HG03064 (cell line): ENCODE data around the gene GRM4.
"Not testable (repeated sequence)": the region's sequence is repeated elsewhere in the genome, so short reads cannot be mapped to it uniquely, and the experiment has no call there.

Experiments used
- ATAC-seq: cut with Tn5 transposase; IDR thresholded peaks from one replicate; pipeline ENCODE4 v1.9.1; 2021; ENCODE audit warnings: low read depth; ENCODE audit not compliant: unreplicated experiment

The GRM4 gene

GRCh38 chr6:34029489-34030280, 116.2 kb downstream of the GRM4 start:
- no peak for ATAC-seq

GRCh38 chr6:34028691-34029360, 117.1 kb downstream of the GRM4 start:
- no peak for ATAC-seq

GRCh38 chr6:34027939-34028441, 117.9 kb downstream of the GRM4 start:
- ATAC-seq, result no peak

GRCh38 chr6:34027445-34027936, 118.4 kb downstream of the GRM4 start:
- ATAC-seq, result no peak

GRCh38 chr6:34025861-34026260, 120.0 kb downstream of the GRM4 start:
- no peak for ATAC-seq

- no peak for ATAC-seq
Measured at GRCh38 chr6:34025112-34025807, 120.6 kb downstream of the GRM4 start.

- no peak for ATAC-seq
Measured at GRCh38 chr6:34022873-34023255, 123.0 kb downstream of the GRM4 start.

- no peak for ATAC-seq
Measured at GRCh38 chr6:34022250-34022872, 123.5 kb downstream of the GRM4 start.

- no peak for ATAC-seq
Measured at GRCh38 chr6:34021554-34022190, 124.2 kb downstream of the GRM4 start.

- ATAC-seq, result no peak
Measured at GRCh38 chr6:34020807-34021553, 124.9 kb downstream of the GRM4 start.

GRCh38 chr6:34020278-34020677, 125.6 kb downstream of the GRM4 start:
- no peak for ATAC-seq

- no peak for ATAC-seq
Measured at GRCh38 chr6:34018961-34019606, 126.8 kb downstream of the GRM4 start.

- ATAC-seq, result no peak
Measured at GRCh38 chr6:34018026-34018425, 127.9 kb downstream of the GRM4 start.

GRCh38 chr6:34017106-34017805, 128.6 kb downstream of the GRM4 start:
- ATAC-seq, result no peak

- not testable (repeated sequence) for ATAC-seq
Measured at GRCh38 chr6:34016573-34016972, 129.3 kb downstream of the GRM4 start.

- no peak for ATAC-seq
Measured at GRCh38 chr6:34015586-34015985, 130.3 kb downstream of the GRM4 start.

- no peak for ATAC-seq
Measured at GRCh38 chr6:34011264-34011663, 134.6 kb downstream of the GRM4 start.

GRCh38 chr6:34005901-34006531, 139.9 kb downstream of the GRM4 start:
- no peak for ATAC-seq
